Stimulated activated CD4-positive, alpha-beta T cell treated with anti-CD3 and anti-CD28 coated beads, Interleukin-1b, Interleukin-23, amount 100 ng/mL, for 24 hours (primary cell): ENCODE data around the gene AGAP3.
A peak's percentile ranks its signal among the peaks of the same experiment; 100 is the strongest.

ENCODE experiments used
- DNase-seq, 4 experiments: peaks; one replicate each; pipeline ENCODE4 v3.0.0-alpha.2; 2020; ENCODE audit warnings: low read depth in 4 of 4, low spot score in 1 of 4

The AGAP3 gene

GRCh38 chr7:151057989-151058780, 28.1 kb upstream of the AGAP3 start:
- peak; percentile 87 to 96 (median 92) for DNase-seq

- DNase-seq = no peak
Measured at GRCh38 chr7:151058781-151059366, 27.4 kb upstream of the AGAP3 start.

GRCh38 chr7:151059367-151060112, 26.7 kb upstream of the AGAP3 start, which contains the start of gene SLC4A2:
SLC4A2 (plus strand) TSS chr7:151059589; CDS start chr7:151061988, 2,399 bp downstream.
- DNase-seq = peak in 2 of 4 experiments; percentile 57 to 69

GRCh38 chr7:151060113-151060415, 26.2 kb upstream of the AGAP3 start:
- no peak for DNase-seq

- no peak for DNase-seq
Measured at GRCh38 chr7:151060416-151061212, 25.7 kb upstream of the AGAP3 start.

GRCh38 chr7:151061213-151062110, 24.8 kb upstream of the AGAP3 start:
- DNase-seq = no peak

GRCh38 chr7:151062111-151062398, 24.2 kb upstream of the AGAP3 start:
- DNase-seq = no peak

- DNase-seq = no peak
Measured at GRCh38 chr7:151062399-151063211, 23.7 kb upstream of the AGAP3 start.

- DNase-seq = no peak
Measured at GRCh38 chr7:151063212-151063561, 23.1 kb upstream of the AGAP3 start.

GRCh38 chr7:151064454-151064853, 21.8 kb upstream of the AGAP3 start:
- no peak for DNase-seq

- DNase-seq = no peak
Measured at GRCh38 chr7:151064993-151065392, 21.3 kb upstream of the AGAP3 start.

GRCh38 chr7:151065516-151065915, 20.8 kb upstream of the AGAP3 start:
- no peak for DNase-seq

- no peak for DNase-seq
Measured at GRCh38 chr7:151066273-151066974, 19.9 kb upstream of the AGAP3 start.

GRCh38 chr7:151068069-151068773, 18.1 kb upstream of the AGAP3 start:
- no peak for DNase-seq

- DNase-seq = no peak
Measured at GRCh38 chr7:151069841-151070573, 16.3 kb upstream of the AGAP3 start.

- DNase-seq = no peak
Measured at GRCh38 chr7:151070574-151070960, 15.7 kb upstream of the AGAP3 start.

GRCh38 chr7:151071032-151071866, 15.0 kb upstream of the AGAP3 start:
- no peak for DNase-seq
